Middle frontal gyrus (tissue), 1 donor: ENCODE data around the gene CTIF.

Experiments
- DNase-seq: peaks from one replicate; pipeline ENCODE4 v3.0.0-alpha.2; 2015; ENCODE audit warnings: low spot score; ENCODE audit errors: extremely low spot score

The CTIF gene

GRCh38 chr18:48663931-48664847 lies 125.4 kb downstream of the CTIF start:
- DNase-seq: peak; percentile 42

- no peak for DNase-seq
Observed at GRCh38 chr18:48665654-48666053, 126.8 kb downstream of the CTIF start.

- DNase-seq: no peak
Observed at GRCh38 chr18:48666613-48667012, 127.8 kb downstream of the CTIF start.

GRCh38 chr18:48667276-48668254 lies 128.7 kb downstream of the CTIF start:
- DNase-seq: peak; percentile 14

DNA sequence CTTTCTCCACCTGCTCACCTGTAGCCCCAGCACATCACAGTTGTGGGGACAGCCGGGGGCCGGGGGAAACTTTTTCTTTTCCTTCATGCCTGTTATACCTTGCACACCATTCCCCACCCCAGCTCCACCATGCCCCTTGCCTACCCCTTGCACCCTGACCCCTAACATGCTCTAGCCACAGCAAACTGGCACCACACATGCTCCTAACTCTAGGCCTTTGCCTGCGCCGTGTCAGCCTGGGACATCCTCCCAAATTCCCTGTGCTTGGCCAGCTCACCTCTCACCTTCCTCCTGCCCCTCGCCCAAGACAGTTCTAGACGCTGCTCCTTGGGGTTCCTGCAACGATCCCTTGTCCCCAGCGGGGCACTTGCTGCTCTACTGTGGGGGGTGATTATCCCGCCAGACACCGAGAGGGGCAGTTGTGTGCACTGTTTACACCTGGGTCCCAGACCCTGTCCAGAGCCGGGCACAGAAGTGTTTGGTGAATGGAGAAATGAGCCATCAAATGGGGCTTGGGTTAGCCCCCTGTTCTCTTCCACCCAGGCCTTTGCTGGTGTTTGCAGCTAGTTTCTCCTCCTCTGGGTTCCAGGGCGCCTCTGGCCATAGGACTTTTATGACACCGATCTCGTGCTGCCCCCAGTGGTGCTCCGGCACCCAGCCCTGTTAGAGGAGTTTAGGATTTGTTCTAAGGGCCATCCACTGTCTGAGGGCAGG lies 129.8 kb downstream of the CTIF start:
- DNase-seq: no peak

GRCh38 chr18:48669180-48669675 lies 130.4 kb downstream of the CTIF start:
- no peak for DNase-seq

DNA sequence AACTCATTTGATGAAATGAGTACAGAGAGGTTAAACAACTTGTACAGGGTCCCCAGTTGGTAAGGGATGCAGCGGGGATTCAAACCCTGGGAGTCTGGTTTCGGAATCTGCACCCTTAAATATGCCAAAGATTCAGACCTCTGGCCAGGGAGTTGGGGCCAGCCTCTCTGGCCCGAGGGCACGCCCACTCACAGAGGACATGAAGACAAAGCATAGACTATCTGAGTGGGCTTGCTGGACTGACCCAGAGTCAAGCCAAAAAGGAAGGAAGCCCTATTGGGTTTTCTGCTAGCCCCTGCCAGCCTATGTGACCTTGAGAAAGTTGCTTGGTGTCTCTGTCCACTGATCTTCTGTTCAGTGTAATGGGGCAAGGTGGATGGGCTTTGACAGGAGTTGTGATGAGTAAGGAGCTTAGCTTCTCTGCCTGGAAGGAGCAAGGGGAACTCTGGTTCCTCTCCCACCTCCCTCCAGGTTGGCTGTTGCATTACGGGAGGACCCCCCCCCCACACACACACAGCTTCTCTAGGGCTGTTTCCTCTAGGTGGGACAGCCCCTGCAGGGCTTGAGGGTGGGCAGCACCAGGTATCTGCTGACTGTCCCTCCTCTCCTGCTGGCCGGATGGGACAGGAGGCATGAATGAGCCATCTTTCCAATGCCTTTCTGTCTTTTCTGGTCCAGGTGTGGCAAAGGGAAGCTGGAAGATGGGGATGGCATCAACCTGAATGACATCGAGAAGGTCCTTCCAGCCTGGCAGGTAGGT lies 131.3 kb downstream of the CTIF start:
- no peak for DNase-seq

GRCh38 chr18:48670751-48671560 lies 132.1 kb downstream of the CTIF start:
- DNase-seq: no peak

- no peak for DNase-seq
Observed at GRCh38 chr18:48671561-48671945, 132.7 kb downstream of the CTIF start.

GRCh38 chr18:48672671-48673340 lies 134.0 kb downstream of the CTIF start:
- DNase-seq: no peak

GRCh38 chr18:48673456-48673852 lies 134.6 kb downstream of the CTIF start:
- no peak for DNase-seq

- DNase-seq: no peak
Observed at GRCh38 chr18:48673853-48674721, 135.3 kb downstream of the CTIF start.

DNA sequence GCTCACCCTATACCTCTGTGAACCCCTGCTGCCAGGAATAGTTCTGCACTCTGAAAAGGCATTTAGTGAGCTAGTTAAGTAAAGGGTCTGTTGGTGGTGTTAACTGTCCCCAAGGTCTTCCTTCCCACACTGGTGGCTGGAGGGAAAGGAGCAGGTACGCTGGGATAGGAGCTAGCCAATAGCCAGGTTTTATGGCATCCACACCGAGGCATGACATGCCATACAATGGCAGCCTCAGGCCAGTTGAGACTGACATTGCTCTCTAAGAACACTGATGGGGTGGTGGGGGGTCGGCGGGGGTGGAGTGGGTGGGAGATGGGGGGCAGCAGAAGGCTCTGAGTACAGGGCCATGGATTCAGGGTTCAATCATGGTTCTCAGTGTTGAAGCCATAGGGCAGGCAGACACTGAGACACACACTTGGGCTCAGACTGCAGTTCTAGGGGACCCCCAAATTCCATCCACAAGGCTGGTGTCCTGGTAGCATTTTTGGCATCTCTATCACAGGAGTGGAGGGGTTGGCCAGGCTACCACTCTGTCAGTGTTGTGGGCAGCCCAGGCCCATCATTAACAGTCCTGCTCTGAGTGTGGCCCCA lies 136.0 kb downstream of the CTIF start:
- DNase-seq: no peak

- peak; percentile 70 for DNase-seq
Observed at GRCh38 chr18:48675352-48675761, 136.5 kb downstream of the CTIF start.

DNA sequence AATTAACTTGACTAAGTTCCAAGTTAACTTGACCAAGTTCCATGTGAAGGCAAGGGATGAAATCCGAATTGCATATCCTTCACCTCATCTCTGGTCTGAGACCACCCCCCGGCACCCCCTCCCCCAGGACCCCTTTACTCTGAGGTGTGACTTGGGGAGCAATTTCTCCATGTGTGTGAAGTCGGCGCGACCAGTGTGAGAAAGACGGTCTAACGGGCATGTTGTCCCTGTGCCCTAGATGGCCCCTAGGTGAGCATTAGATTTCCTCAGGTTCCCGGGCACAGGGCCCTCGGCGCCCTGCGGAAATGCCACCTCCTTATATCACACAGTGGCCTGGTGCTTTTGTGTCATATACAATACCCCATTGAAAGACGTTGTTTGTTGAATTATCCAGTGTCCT lies 137.1 kb downstream of the CTIF start:
- no peak for DNase-seq

DNA sequence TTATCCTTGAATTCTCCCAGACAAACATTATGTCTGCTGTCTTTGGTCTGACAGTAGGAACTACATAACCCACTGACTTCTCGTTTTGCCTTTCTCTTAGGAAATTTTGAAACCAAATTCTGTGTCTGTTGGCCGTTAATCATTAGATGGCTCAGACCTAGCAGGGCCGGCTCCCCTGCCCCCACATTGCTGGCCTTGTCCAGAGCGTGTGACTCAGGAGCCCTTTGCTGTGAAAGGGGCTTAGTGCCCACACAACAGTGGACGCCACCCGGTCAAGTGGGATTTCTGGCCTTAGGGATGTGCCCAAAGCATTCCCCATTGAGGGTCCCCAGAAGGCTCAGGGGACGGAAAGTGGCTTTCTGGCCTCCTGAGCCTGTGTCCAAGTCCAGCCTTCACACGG lies 137.5 kb downstream of the CTIF start:
- no peak for DNase-seq

DNA sequence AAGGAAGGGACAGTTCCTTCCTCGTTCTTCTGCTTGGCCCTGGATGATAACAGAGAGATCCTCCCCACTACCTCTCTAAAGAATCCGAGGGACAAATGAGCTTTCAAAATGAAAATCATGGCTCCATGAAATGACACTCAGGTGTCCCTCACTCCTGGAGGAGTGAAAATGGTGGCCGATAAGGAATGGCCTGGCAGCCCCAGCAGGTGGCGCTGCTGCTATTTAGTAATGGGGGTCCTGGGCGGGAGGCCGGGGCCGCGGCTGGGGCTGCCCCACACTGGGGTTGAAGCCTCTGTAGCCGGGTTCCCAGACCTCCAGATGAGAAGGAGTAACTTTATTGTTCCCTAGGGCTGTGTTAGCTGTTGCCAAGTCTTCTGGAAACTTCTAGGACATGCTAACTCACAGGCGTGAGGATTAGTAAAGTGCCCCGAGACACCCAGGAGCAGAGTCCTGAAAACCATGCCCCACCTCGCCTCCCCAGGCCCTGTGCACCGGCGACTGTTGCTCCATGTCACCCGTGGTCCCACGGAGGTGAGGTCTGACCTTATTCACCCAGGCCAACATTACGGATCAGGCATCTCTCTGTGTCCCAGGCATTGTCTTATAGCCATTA lies 138.0 kb downstream of the CTIF start:
- DNase-seq: peak; percentile 31
